ENCODE measurements around the gene OR2K2.
"Not testable (repeated sequence)": the region's sequence is repeated elsewhere in the genome, so short reads cannot be mapped to it uniquely, and the experiment has no call there.

- not testable (repeated sequence) for TF ChIP-seq CHD4 (IDR thresholded peaks at IDR 0.05; ENCODE audit: borderline replicate concordance); CTCF (IDR thresholded peaks at IDR 0.05); POLR2A (IDR thresholded peaks at IDR 0.05; ENCODE audit: low read length); HMGXB4 (CRISPR knock-in tag; IDR thresholded peaks at IDR 0.05; ENCODE audit: borderline replicate concordance); MAFK (IDR thresholded peaks at IDR 0.05; ENCODE audit: partially characterized antibody); ESRRA (IDR thresholded peaks at IDR 0.05; ENCODE audit: borderline replicate concordance, low read length); PBX3 (IDR thresholded peaks at IDR 0.05)
Observed at GRCh38 chr9:111299599-111299966, 30.4 kb downstream of the OR2K2 start.
